Measurements from ENCODE around the gene PRKAA2.
A peak's percentile ranks its signal among the peaks of the same experiment; 100 is the strongest.

PRKAA2 gene

GRCh38 chr1:56745231-56745630 lies 100.1 kb downstream of the PRKAA2 start:
- no peak for TF ChIP-seq CTCF (IDR thresholded peaks at IDR 0.05)

- no peak for TF ChIP-seq CTCF (IDR thresholded peaks at IDR 0.05)
These were observed 109.8 kb downstream of the PRKAA2 start for GRCh38 chr1:56754708-56755479.

- TF ChIP-seq CTCF (IDR thresholded peaks at IDR 0.05), result no peak
These were observed 110.8 kb downstream of the PRKAA2 start for GRCh38 chr1:56755911-56756310.

GRCh38 chr1:56758135-56758534 lies 113.0 kb downstream of the PRKAA2 start:
- TF ChIP-seq CTCF (IDR thresholded peaks at IDR 0.05), result peak; percentile 30; the same call in 1 of the 2 replicates

- no peak for TF ChIP-seq CTCF (IDR thresholded peaks at IDR 0.05)
These were observed 113.7 kb downstream of the PRKAA2 start for GRCh38 chr1:56758794-56759193.
